Activated T-cell treated with anti-CD3 and anti-CD28 coated beads for 24 hours (primary cell): ENCODE measurements around the gene PTMS.
"Not testable (repeated sequence)": the region's sequence is repeated elsewhere in the genome, so short reads cannot be mapped to it uniquely, and the experiment has no call there.

ENCODE experiments used
- DNase-seq: peaks from one replicate; pipeline ENCODE4 v3.0.0-alpha.2; 2020; ENCODE audit warnings: low read depth

PTMS gene

GRCh38 chr12:6765634-6766581 is at the start of gene PTMS:
TSS of gene PTMS (plus strand) at chr12:6766363. CDS start at chr12:6766706, 343 bp downstream.
- no peak for DNase-seq

- DNase-seq = no peak
Measured at GRCh38 chr12:6716874-6717437, 49.2 kb upstream of the PTMS start.

- DNase-seq = no peak
Measured at GRCh38 chr12:6722863-6723262, 43.3 kb upstream of the PTMS start.

- DNase-seq = peak; percentile 95
Measured at GRCh38 chr12:6723607-6724408, 42.4 kb upstream of the PTMS start, which contains the start of gene COPS7A. TSS of gene COPS7A (plus strand) at chr12:6724046. CDS start at chr12:6724657, 611 bp downstream.

- DNase-seq = no peak
Measured at GRCh38 chr12:6724409-6724797, 41.8 kb upstream of the PTMS start.

- DNase-seq = no peak
Measured at GRCh38 chr12:6725350-6725749, 40.8 kb upstream of the PTMS start.

- no peak for DNase-seq
Measured at GRCh38 chr12:6729186-6729585, 37.0 kb upstream of the PTMS start.

GRCh38 chr12:6730169-6730568 is 36.0 kb upstream of the PTMS start:
- DNase-seq = no peak

- no peak for DNase-seq
Measured at GRCh38 chr12:6734506-6735387, 31.4 kb upstream of the PTMS start.

- no peak for DNase-seq
Measured at GRCh38 chr12:6735448-6736191, 30.5 kb upstream of the PTMS start.

- no peak for DNase-seq
Measured at GRCh38 chr12:6736754-6737153, 29.4 kb upstream of the PTMS start.

GRCh38 chr12:6742080-6742479 is 24.1 kb upstream of the PTMS start:
- DNase-seq = not testable (repeated sequence)

GRCh38 chr12:6742834-6743233 is 23.3 kb upstream of the PTMS start:
- DNase-seq = no peak

- not testable (repeated sequence) for DNase-seq
Measured at GRCh38 chr12:6743300-6743699, 22.9 kb upstream of the PTMS start.

- no peak for DNase-seq
Measured at GRCh38 chr12:6745741-6746525, 20.2 kb upstream of the PTMS start.

GRCh38 chr12:6747216-6747615 is 18.9 kb upstream of the PTMS start:
- DNase-seq = no peak

- no peak for DNase-seq
Measured at GRCh38 chr12:6748761-6749160, 17.4 kb upstream of the PTMS start.

GRCh38 chr12:6750506-6750905 is 15.7 kb upstream of the PTMS start:
- no peak for DNase-seq

- DNase-seq = no peak
Measured at GRCh38 chr12:6751767-6752166, 14.4 kb upstream of the PTMS start.
